GM19035 (cell line): ENCODE measurements around the gene KCNE4.

Experiments
- ATAC-seq: cut with Tn5 transposase; IDR thresholded peaks from one replicate; pipeline ENCODE4 v1.9.1; 2021; ENCODE audit not compliant: unreplicated experiment

KCNE4 gene

DNA sequence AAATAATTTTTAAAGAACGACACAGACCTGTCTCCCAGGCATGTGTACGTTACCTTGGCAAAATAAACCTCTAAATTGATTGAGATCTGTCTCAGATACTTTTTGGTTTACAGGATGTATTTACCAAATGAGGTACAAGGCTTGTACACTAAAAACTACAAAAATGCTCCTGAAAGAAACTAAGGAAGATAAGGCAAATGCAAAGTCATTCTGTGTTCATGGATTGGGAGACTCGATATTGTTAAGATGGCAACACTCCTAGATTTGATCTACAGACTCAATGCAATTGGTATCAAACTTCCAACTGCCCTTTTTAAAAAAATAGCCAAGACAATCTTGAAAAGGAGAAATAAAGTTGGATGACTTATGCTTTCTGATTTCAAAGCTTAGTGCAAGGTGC is 11.5 kb upstream of the KCNE4 start:
- ATAC-seq = no peak

DNA sequence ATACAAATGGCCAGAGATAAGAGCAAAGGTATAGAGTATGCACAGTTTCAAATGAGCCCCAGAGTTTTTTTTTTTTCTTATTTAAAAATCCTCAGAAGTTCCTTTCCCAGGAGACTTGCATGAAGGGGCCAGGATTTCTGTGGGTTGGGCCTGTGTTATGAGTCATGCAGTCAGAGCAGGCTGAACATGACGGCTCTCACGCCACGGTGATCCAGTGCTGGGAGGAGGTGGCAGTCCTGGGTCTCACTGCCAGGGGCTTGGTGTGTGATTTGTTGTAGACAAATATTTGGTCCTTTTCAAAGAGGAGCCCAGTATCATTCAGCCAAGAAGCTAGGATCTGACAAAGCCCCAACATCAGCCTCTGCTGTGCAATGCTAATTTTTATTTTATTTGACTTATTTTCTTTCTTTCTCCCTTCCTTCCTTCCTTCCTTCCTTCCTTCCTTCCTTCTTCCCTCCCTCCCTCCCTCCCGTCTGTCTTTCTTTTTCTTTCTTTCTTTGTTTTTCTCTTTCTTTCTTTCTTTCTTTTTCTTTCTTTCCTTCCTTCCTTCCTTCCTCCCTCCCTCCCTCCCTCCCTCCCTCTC is 10.4 kb upstream of the KCNE4 start:
- no peak for ATAC-seq

DNA sequence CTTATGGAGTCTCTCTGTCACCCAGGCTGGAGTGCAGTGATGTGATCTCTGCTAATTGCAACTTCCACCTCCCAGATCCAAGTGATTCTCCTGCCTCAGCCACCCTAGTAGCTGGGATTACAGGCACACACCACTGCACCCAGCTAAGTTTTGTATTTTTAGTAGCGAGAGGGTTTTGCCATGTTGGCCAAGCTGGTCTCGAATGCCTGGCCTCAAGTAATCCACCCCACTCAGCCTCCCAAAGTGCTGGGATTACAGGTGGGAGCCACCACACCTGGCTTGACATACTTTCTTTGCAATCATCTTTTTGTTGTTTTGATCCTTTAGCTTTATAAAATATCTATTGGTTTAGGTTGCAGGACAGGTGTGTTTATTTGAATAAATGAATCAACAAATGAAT is 9.7 kb upstream of the KCNE4 start:
- no peak for ATAC-seq

DNA sequence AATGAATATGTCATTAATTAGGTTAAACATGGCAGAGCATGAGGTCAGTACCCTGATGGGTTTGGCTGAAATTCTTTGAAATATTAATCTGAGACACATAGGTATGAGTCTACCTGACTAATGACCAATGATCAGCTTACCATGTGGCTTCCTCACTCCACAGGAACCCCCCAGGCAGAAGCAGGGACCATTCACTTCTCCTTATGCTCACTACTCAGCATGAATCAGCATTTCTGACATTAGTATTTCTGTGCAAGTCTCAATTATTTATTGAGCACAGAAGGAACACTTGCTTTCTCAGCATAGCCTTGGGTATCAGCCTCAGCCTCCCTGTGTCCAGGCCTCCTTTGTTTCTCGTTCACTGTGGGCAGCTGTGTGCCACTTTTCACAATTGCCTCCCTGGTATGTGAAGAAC is 9.3 kb upstream of the KCNE4 start:
- ATAC-seq = no peak

DNA sequence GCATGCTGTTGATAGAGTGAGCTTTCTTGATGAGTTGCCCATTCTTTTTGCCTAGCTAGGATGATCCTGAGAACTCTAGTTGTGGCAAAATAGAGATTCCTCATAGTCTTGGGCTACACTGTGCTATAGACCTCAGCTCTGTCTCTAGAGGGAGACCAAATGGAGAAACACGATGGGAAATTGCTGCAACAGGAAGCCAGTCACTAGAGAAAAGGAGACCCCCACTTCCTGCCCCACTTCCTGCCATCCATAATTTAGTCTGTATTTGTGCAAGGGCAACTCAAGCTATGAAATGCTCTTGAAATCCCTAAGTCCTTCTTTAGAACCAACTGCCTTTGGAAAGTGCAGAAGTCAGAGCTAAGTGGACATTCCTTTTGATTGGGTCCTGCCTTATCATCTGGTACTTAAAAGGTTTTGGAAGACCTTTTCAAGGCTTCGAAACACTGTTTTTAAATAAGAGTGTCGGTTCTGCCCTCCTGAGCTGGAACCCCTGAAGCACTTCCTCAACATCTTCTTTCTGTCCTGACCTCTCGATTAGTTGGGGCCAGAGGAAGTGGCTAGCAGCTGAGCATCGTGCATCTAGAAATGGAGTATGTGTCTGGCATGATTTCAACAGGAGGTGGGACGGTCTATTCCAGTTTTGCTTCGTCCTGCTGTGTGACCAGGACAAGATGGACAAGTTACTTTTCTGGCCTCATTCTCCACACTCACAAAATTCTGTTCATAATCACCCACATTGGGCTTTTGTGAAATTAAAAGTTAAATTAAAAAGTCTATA is 8.6 kb upstream of the KCNE4 start:
- no peak for ATAC-seq

DNA sequence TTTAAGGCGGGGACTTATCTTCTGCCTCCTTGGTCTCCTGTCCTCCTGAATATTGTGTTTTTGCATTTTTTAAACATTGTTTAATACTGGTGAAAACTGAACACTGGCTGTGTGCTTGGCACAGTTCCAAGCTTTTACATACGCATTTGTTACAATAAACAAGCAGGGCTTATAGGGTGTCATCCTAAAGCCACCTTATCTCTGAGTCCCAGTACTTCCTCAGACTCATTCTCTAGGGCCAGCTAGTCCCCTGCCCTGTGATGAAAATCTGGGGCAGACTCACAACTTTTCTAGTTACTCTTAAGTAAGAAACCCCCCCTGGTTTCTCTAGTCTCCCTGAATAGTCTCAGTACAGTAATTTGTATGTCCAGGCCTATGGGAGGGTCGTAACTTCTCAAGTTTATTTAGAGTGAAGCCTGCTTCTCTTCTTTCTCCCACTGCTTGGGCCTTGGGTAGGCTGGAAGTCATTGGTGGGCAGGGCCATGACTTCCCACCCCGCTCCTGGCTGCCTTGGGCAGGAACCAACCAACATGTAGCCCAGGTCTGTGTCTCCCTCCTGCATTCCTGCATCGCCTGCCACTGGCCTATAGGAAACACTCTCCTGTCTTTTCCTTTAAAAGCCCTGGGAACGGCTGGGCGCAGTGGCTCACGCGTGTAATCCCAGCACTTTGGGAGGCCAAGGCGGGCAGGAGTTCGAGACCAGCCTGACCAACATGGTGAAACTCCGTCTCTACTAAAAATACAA is 7.7 kb upstream of the KCNE4 start:
- no peak for ATAC-seq

DNA sequence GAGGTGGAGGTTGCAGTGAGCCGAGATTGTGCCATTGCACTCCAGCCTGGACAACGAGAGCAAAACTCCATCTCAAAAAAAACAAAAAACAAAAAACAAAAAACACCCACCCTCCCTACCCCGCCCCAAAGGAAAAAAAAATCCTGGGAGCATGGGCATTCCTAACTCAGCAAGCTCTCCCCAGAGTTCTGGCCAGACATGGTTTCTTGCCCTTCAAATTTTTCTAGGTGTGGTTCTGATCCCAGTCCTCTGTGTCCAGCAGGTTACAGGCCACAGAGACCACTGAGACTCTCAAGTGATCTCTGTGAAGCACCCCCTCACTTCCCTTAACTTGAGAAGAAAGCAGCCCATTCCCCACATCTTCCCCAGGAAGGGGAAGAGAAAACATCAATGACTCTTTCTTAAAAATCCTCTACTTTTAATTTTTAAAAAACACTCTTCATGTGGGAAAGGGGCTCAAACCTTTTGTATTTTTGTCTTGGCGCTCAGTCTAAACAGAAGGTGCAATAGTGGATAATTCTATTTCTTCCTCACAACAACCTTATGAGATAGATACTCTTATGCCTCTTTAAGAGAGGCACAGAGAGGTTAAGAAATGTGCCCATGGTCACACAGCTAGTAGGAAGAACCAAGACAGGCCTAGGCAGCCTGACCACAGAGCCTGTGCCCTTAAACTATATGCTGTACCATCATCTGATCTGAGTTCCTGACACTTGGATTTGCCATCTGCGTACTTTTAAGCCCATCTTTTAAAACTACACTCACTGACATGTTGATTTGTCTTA is 6.9 kb upstream of the KCNE4 start:
- ATAC-seq = no peak

DNA sequence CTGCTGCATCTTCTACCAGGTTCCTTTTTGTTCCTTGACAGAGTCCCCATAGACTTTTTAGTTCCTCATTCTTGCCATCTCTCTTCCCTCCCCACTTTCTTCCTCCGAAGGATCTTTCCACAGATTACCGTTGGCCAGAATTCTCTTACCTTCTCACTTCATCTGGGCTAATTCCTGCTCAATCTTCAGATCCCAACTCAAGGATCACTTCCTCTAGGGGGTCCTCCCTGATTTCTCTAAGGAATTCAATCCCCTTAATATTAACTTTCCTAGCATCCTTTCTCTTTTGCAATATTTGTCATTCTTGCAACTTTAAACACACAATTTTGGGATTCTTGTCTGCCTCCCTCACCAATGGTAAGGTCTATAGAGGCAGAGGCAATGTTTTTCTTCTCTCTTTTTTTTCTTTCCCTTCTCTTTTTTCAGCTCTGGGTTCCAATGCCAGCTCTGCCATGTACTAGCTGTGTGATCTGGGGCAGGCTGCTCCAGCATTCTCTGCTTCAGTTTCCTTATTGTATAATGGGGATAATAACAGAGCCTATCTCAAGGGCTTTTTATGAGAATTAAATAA is 5.4 kb upstream of the KCNE4 start:
- no peak for ATAC-seq

DNA sequence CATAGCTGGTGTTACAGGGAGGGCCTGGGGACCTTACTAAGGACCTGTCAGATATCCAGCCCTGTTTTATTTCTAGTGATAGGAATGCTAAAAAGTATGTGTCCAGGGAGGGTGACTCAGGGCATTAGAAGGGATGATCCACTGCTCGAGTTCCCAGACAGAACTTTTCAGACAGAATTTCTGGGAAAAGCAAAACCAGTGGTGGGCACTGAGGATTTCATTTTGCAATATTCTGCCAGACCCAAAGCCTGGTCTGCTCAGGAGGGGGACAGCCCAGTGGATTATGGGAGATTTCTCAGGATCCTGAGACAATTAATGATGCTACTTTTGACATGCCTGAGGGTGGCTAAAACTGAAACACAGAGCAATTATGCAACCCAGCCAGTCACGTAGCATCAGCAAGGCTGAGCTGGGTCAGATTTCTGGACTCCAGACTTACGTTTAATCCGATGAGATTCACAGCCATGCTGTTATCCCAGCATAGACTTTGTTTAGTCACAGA is 4.7 kb upstream of the KCNE4 start:
- no peak for ATAC-seq

DNA sequence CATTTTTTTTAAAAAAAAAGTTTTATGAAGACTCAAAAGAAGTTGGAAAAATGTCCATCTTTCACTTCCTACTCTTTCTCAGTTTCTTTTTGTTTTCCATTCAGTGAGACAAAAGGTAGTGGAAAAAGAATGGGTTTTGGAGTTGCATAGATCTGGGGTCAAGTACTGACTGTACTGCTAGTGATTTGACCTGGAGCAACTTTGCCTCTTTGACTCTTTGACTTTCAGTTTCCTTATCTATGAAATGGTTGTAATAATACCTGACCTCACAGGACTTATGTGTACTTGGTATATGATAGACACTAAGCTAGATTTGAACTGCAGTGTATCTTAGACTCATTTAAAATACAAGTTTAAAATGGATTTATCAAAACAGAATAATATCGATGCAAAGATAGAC is 3.5 kb upstream of the KCNE4 start:
- ATAC-seq = no peak

DNA sequence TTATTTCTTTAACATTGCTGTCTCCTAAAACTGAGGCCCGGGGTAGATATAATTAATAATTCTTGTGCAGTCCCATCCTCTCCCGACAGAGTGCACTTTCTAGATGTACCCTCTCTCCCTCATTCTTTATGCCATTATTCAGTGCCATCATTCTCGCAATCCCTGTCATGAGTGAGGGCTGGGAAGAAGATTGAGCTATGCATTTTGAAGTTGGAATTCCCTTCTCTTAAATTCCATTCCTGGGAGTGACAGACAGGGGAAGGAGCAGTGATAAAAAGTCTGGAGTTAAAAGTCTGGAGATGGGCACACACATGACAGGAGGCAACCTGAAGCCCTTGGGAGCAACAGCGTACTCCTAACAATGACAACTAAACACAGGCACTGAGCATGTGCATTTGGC is 2.6 kb upstream of the KCNE4 start:
- no peak for ATAC-seq

DNA sequence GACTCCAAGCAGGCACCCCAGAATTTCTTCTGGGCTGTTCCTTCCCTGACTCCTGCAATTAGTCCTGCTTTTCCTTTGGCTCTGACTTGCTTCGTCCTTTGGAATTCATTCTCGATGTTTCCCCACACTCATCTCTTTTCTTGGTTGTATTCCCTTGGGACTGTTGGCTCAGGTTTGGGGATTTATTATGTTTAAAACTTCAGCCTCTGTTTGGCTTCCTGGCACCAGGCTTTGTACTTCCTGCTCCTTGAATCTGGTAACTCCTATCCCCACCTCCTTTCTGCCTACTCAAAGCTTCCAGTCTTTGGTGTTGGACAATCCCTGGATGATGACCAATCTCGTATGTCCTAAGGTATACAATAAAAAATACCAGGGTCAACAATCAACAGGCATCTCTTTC is 1.8 kb upstream of the KCNE4 start:
- ATAC-seq = no peak

DNA sequence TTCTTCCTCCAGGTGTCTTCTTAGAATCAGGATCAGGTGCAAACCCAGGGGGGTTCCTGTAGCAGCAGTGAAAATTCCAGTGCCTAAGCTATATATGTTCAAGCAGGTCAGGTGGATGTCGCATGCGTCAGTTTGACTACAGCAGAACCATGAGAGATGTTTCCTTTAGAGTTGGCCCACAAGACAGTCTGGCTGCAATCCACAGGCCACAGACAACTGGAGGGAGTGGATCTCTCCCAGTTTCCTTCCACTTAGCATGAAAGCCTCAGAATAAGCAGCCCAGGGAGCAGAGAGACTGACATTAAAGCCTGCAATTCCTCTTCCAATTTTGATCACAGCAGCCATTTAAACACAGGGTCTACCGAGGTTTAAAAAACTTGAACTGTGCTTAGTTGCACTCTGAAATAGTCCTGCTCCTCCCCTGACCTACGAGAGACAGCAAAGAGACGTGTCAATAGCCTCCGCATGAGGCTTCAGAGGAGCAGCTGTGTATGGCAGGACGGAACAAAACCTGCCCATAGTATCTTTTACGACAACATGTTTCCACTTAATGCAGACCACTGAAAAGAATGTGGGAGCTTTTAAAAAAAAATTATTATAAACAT is 988 bp upstream of the KCNE4 start:
- no peak for ATAC-seq

DNA sequence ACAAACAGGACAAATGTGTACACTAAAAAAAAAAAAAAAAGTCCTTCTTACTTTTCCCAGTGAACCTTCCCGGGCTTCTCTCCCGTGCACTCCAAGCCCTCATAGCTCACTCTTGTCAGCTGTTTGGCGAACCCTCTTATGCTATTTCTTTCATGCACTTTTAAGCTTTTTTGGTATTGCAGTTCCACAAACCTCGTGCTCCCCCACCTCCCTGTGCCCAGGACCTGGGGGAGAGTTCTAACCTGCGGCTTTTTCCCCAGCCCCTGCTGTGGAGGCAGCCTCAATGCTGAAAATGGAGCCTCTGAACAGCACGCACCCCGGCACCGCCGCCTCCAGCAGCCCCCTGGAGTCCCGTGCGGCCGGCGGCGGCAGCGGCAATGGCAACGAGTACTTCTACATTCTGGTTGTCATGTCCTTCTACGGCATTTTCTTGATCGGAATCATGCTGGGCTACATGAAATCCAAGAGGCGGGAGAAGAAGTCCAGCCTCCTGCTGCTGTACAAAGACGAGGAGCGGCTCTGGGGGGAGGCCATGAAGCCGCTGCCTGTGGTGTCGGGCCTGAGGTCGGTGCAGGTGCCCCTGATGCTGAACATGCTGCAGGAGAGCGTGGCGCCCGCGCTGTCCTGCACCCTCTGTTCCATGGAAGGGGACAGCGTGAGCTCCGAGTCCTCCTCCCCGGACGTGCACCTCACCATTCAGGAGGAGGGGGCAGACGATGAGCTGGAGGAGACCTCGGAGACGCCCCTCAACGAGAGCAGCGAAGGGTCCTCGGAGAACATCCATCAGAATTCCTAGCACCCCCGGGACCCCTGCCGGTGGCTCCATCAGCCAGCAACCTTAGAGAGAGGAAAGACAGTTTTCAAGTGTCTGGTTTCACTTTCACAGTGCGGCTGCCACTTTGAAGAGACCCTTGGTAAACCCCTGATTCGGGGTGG is 826 bp downstream of the KCNE4 start:
- no peak for ATAC-seq

DNA sequence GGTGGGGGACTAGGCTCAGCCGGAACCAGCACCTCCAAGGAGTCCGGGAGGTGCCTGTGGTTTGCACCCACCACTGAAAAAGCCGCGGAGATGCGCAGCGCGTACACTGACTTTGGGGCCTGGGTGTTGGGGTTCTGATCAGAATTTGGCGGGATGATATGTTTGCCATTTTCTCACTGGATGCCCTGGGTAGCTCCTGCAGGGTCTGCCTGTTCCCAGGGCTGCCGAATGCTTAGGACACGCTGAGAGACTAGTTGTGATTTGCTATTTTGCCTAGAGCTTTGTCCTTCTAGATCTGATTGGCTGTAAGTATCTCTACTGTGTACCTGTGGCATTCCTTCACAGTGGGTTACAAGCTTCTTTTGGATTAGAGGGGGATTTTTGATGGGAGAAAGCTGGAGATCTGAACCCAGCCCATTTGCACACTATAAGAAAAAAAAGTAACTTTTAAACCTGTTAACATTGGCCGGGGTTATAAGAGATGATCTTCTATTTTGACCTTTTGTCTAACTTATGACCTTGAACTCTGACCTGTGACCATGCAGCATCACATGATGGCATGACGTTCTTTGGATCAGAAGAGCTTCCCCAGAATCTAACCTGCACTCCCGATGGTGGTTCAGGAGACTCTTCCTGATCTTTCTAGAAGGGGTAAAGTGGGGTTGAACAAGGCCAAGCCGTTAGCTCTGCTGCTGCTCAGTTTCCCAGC is 1.6 kb downstream of the KCNE4 start:
- no peak for ATAC-seq

DNA sequence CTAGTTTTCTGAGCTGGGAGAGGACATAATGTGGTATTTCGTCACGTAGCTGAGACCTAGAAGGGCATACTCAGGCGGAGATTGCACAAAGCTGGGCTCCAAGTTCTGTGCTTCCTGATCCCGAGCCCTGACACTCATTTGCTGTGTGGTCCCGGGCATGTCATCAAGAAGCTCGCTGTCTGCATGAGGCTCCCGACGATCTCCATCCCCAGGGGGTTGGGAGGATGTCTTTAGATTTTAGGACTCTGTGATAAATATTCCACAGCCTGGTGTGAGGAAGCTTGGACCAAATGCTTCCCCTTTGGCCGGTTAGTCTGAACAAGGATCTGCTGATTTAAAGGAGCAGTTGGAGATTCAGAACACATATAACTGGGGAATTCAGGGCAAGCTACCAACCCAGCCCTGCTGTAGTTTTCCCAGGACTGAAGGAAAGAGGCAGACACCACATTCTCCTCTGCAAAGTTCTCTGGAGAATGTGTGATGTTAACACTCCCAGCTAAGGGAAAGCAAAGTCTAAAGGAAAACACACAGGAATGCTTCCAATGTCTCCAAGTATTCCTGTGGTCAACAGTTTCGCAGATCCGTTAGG is 2.3 kb downstream of the KCNE4 start:
- ATAC-seq = no peak

DNA sequence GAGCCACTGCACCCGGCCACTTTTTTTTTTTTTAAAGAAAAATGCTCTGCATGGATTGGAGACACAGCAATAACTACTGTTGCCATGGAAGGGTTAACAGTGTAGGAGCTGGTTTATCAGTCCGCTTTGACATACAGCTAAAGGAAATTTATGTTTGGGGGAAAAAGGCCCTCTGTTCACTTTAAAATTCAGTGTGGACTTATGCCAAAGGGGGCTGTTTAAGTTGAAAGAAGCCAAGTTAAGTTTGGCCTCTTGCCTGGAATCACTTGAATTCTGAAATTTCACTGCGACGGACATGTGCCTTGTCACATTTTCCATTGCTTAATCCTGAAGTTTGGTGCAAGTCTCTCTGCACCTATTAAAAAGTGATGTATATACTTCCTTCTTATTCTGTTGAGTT is 3.1 kb downstream of the KCNE4 start:
- no peak for ATAC-seq

DNA sequence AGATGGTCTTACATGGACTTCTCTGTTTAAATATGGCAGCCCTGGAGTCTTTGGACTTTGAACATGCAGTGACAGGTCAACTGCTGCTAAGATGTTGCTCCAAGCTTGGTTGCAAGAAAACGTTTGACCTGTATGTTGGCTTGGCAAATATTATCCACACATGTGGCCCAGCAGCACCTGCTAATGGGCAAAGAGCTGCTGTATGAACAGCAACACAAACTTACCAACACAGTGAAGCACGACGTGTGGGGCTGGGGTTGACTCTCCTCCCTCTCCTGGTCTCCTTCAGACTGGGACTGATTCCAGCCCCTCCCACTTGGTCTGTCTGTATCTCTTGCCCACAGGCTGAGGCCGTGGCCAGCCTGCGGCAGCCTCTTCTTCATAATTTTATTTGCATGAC is 3.8 kb downstream of the KCNE4 start:
- ATAC-seq = no peak
